RPMI7951 (cell line): ENCODE results near the gene FAM72A. TPM values are rescaled to one million over a fixed set of nuclear protein-coding genes. Genes with fewer than 3 reads are reported as not detected.
A peak's percentile ranks its signal among the peaks of the same experiment; 100 is the strongest.
"Not testable (repeated sequence)": the region's sequence is repeated elsewhere in the genome, so short reads cannot be mapped to it uniquely, and the experiment has no call there.

Experiments used
- DNase-seq: peaks from one replicate; pipeline ENCODE4 v3.0.0-alpha.2; 2012; ENCODE audit warnings: low read depth
- total RNA-seq: library from RNA; depleted of rRNA; stranded (reverse); fragments of >200 nt; shearing (Covaris generic); gene quantifications from 2 replicates; pipeline ENCODE4 v1.2.3, GENCODE V29; 2014

FAM72A gene
- total RNA-seq, 1 experiment from 2014 or later, result 12.1 TPM

GRCh38 chr1:206215600-206216392 lies 13.2 kb upstream of the FAM72A start:
- DNase-seq, result not testable (repeated sequence)

- not testable (repeated sequence) for DNase-seq
Observed at GRCh38 chr1:206210802-206211201, 8.2 kb upstream of the FAM72A start.

GRCh38 chr1:206205569-206205968 lies 2.9 kb upstream of the FAM72A start:
- DNase-seq, result not testable (repeated sequence)

- DNase-seq, result peak; percentile 25
Observed at GRCh38 chr1:206204871-206205270, 2.2 kb upstream of the FAM72A start.

GRCh38 chr1:206204159-206204511 lies 1.5 kb upstream of the FAM72A start:
- not testable (repeated sequence) for DNase-seq

GRCh38 chr1:206203364-206204158 lies 922 bp upstream of the FAM72A start, which contains the start of gene SRGAP2:
SRGAP2 (plus strand) TSS chr1:206203541; CDS start chr1:206205971, 2,430 bp downstream.
- DNase-seq, result peak; percentile 65

- not testable (repeated sequence) for DNase-seq
Observed at GRCh38 chr1:206196748-206197424, 5.8 kb downstream of the FAM72A start.

- not testable (repeated sequence) for DNase-seq
Observed at GRCh38 chr1:206195182-206195581, 7.5 kb downstream of the FAM72A start.

- not testable (repeated sequence) for DNase-seq
Observed at GRCh38 chr1:206186826-206187225, 15.8 kb downstream of the FAM72A start.

- DNase-seq, result not testable (repeated sequence)
Observed at GRCh38 chr1:206185778-206186177, 16.9 kb downstream of the FAM72A start.

GRCh38 chr1:206183788-206184187 lies 18.9 kb downstream of the FAM72A start:
- DNase-seq, result not testable (repeated sequence)

- peak; percentile 53 for DNase-seq
Observed at GRCh38 chr1:206182368-206183317, 20.0 kb downstream of the FAM72A start.

GRCh38 chr1:206179666-206180065 lies 23.0 kb downstream of the FAM72A start:
- DNase-seq, result not testable (repeated sequence)

GRCh38 chr1:206178061-206178989 lies 24.3 kb downstream of the FAM72A start:
- peak; percentile 89 for DNase-seq

GRCh38 chr1:206176114-206176502 lies 26.5 kb downstream of the FAM72A start:
- not testable (repeated sequence) for DNase-seq

GRCh38 chr1:206175459-206176113 lies 27.1 kb downstream of the FAM72A start:
- peak; percentile 68 for DNase-seq

GRCh38 chr1:206174182-206174868 lies 28.3 kb downstream of the FAM72A start:
- peak; percentile 27 for DNase-seq

GRCh38 chr1:206173110-206173719 lies 29.4 kb downstream of the FAM72A start:
- not testable (repeated sequence) for DNase-seq
